ENCODE results near the gene OR10S1.
A peak's percentile ranks its signal among the peaks of the same experiment; 100 is the strongest.
"Not testable (repeated sequence)": the region's sequence is repeated elsewhere in the genome, so short reads cannot be mapped to it uniquely, and the experiment has no call there.

Gene OR10S1, protein sequence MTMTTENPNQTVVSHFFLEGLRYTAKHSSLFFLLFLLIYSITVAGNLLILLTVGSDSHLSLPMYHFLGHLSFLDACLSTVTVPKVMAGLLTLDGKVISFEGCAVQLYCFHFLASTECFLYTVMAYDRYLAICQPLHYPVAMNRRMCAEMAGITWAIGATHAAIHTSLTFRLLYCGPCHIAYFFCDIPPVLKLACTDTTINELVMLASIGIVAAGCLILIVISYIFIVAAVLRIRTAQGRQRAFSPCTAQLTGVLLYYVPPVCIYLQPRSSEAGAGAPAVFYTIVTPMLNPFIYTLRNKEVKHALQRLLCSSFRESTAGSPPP

DNA sequence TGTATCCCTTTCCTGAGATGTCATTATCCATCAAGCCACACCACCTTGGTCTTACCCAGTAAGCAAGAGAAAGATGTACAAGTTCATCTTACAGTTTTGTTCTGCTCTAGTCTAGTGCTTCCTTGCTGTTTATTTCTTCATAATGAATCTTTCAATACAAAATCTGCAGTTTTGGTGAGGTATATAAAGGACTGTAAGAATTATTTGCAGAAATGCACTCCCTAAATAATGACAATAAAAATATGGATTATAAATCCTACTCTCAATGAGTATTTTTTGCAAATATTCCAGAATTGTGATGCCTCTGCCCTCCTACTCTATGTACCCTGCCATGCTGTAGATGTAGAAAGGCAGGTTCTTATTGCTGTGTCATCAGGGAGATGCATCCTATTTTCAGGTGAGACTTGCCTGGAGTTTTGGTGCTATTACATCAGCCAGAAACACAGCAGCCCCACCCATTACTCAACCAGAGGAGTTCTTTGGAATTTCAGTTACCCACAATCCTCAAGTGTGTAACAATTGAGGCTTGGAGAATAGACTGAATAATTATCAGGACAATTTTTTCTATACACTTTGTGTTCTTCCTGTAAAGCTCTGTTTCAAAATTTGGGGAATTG lies at the start of gene OR10S1:
Gene OR10S1, minus strand, starts transcription at position 51 of the 617 bp plus-strand sequence. CDS start 117 bp downstream, outside the sequence.
- TF ChIP-seq POLR2A (IDR thresholded peaks at IDR 0.05; ENCODE audit: low read depth, low read length), result no peak
- FAIRE-seq (no peak), DNase-seq (ENCODE audit: insufficient read length, low spot score) (no peak)

DNA sequence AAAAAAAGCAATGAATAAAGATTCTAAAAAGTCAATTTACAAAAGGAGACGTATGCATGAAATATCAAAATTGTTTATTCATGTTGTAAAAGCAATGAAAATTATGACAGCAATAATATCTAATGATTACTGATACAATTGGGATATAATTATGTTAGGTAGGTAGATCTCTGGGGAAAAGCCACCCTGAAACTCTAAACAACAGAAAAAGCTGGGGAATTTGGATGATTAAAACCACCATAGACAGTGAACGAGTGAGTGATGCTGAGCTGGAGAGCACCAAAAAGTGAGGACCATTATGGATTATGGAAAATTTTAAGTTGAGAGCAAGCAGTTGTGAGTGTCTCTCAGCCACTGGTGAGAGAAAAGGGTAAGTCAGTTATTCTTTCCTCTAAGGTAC lies 48.9 kb upstream of the OR10S1 start, which contains the start of gene OR10G8:
Gene OR10G8, plus strand, starts transcription at position 301 of the 400 bp plus-strand sequence. CDS start 2,825 bp downstream, outside the sequence.
- no peak for DNase-seq (ENCODE audit: insufficient read length, low spot score)
- TF ChIP-seq POLR2A (IDR thresholded peaks at IDR 0.05; ENCODE audit: low read depth, low read length), result no peak
- FAIRE-seq, result no peak

GRCh38 chr11:124015837-124016236 lies 38.3 kb upstream of the OR10S1 start:
- not testable (repeated sequence) for FAIRE-seq; DNase-seq (ENCODE audit: insufficient read length, low spot score)

DNA sequence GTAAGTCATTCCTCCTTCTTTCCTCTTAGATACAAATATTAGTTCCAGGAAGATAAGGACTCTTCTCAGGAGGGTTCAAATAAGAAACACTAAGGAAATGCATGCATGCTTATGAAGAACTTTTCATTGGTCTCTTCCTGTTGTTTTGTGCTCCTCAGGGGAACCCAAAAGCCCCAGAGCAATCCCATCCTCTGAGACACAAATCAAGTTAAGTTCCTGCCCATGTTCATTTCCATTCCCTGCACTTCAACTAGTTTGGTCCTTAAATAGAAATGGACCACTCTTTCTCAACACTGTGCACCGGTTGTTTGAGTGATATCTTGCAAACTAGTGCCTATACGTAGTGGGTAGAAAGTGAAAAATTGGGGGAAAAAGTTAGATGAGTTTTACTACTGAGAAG lies 35.1 kb upstream of the OR10S1 start, which contains the start of gene OR10G4:
Gene OR10G4, plus strand, starts transcription at position 301 of the 400 bp plus-strand sequence. CDS start 2,578 bp downstream, outside the sequence.
- DNase-seq (ENCODE audit: insufficient read length, low spot score) (no peak), FAIRE-seq (no peak)
- no peak for TF ChIP-seq POLR2A (IDR thresholded peaks at IDR 0.05; ENCODE audit: low read depth, low read length)

- no peak for FAIRE-seq
- DNase-seq (ENCODE audit: insufficient read length, low spot score), result no peak
- TF ChIP-seq POLR2A (IDR thresholded peaks at IDR 0.05; ENCODE audit: low read depth, low read length), result no peak
Observed at GRCh38 chr11:123995119-123995518, 17.5 kb upstream of the OR10S1 start, which contains the start of gene OR10G6. TSS of gene OR10G6 (minus strand) at chr11:123995161. CDS start at chr11:123995161, 0 bp downstream.

DNA sequence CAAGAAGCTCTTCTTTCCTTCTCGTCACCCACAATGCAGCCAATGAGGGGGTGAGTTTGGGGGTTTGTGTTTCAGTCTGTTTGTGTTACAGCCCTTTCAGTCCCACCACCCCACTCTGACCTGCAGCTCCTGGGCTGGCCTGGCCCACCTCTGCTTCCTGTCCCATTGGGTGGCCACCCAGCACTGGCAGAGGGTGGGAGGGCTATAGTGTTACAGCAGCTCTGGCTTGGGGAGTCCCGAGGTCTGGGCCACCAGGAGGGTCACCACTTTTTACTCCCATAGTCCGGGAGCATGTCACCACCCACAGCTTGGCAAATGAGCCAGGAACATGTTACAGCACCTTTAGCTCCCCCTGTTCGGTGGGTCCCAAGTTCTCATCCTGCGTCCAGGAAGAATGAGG lies 1.7 kb upstream of the OR10S1 start:
- FAIRE-seq, result no peak
- DNase-seq (ENCODE audit: insufficient read length, low spot score), result no peak
- TF ChIP-seq POLR2A (IDR thresholded peaks at IDR 0.05; ENCODE audit: low read depth, low read length), result no peak

DNA sequence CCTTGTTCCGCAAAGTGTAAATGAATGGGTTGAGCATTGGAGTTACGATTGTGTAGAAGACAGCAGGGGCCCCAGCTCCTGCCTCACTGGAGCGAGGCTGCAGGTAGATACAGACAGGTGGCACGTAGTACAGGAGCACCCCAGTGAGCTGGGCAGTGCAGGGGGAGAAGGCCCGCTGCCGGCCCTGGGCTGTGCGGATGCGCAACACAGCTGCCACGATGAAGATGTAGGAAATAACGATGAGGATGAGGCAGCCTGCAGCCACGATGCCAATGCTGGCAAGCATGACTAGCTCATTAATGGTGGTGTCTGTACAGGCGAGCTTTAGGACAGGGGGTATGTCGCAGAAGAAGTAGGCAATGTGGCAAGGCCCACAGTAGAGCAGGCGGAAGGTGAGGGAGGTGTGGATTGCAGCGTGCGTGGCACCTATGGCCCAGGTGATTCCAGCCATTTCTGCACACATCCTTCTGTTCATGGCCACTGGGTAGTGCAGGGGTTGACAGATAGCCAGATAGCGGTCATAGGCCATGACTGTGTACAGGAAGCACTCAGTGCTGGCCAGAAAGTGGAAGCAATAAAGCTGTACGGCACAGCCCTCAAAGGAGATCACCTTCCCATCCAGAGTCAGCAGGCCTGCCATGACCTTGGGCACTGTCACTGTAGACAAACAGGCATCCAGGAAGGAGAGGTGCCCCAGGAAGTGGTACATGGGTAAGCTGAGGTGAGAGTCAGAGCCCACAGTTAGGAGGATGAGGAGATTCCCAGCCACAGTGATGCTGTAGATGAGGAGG lies 616 bp downstream of the OR10S1 start:
- DNase-seq (ENCODE audit: insufficient read length, low spot score) (no peak), FAIRE-seq (no peak)
- TF ChIP-seq POLR2A (IDR thresholded peaks at IDR 0.05; ENCODE audit: low read depth, low read length), result no peak

DNA sequence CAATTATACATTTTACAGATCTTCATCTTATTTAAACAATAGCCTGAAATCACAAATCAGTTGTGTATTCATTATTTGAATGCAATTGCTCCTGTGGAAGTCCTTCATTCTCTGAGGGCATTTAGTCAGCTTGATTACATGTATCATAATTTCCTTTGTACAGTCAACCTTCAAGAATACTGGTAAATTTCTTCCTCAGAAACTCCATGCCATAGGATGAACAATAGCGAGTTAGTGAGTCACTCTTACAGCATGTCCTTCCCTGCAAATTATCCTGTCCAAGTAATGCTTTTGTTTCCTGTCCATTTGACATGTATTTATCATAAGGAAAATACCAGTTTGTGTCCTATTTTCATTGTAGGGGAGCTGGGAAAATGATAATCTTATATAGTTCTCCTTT lies 3.8 kb downstream of the OR10S1 start:
- FAIRE-seq (peak; percentile 30), DNase-seq (ENCODE audit: insufficient read length, low spot score) (peak; percentile 9)
- TF ChIP-seq POLR2A (IDR thresholded peaks at IDR 0.05; ENCODE audit: low read depth, low read length), result no peak

DNA sequence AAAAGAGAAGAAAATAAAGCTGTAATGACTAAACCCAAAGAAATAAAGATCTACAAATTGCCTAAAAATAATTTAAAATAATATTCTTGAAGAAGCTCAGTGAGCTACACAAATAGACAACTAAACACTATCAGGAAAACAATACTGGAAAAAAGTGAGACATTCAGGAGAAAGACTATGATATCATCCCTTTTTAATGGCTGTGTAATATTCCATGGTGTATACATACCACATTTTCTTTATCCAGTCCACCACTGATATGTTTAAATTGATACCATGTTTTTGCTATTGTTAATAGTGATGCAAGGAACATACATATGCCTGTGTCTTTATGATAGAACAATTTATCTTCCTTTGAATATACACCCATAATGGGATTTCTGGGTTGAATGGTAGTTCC lies 20.8 kb downstream of the OR10S1 start:
- FAIRE-seq (no peak), DNase-seq (ENCODE audit: insufficient read length, low spot score) (no peak)
- no peak for TF ChIP-seq POLR2A (IDR thresholded peaks at IDR 0.05; ENCODE audit: low read depth, low read length)

- TF ChIP-seq POLR2A (IDR thresholded peaks at IDR 0.05; ENCODE audit: low read depth, low read length), result no peak
- no peak for FAIRE-seq
- no peak for DNase-seq (ENCODE audit: insufficient read length, low spot score)
Observed at GRCh38 chr11:123945132-123945531, 32.4 kb downstream of the OR10S1 start.

GRCh38 chr11:123943738-123944137 lies 33.8 kb downstream of the OR10S1 start, which contains the start of gene OR6T1:
TSS of gene OR6T1 (minus strand) at chr11:123943838. CDS start at chr11:123943838, 0 bp downstream.
- no peak for TF ChIP-seq POLR2A (IDR thresholded peaks at IDR 0.05; ENCODE audit: low read depth, low read length)
- FAIRE-seq, result no peak
- DNase-seq (ENCODE audit: insufficient read length, low spot score), result no peak

DNA sequence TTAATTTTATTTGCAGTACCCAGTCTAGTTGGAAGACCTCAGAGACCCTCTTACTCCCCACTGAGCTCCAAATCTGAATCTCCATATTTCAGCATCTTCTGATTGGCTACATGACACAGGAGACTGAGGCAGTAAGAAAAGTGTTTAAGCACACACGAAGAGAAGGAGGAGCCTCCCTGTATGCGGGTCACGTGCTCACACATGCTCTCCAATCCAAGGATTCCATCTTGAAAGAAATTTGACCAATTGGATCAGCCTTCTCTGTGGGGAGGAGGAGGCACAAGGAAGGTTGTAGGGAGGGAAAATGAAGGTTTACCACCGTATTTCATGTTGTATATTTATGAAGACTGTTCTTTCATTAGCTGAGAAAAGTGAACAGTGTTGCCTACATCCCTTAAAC lies 35.2 kb downstream of the OR10S1 start:
- FAIRE-seq (no peak), DNase-seq (ENCODE audit: insufficient read length, low spot score) (no peak)
- no peak for TF ChIP-seq POLR2A (IDR thresholded peaks at IDR 0.05; ENCODE audit: low read depth, low read length)

- no peak for DNase-seq (ENCODE audit: insufficient read length, low spot score)
- no peak for FAIRE-seq
Observed at GRCh38 chr11:123939317-123939716, 38.3 kb downstream of the OR10S1 start, which contains the start of gene OR4D5. TSS of gene OR4D5 (plus strand) at chr11:123939617. CDS start at chr11:123939617, 0 bp downstream.

More at GRCh38 chr11:123939317-123939716, 38.3 kb downstream of the OR10S1 start, which contains the start of gene OR4D5:
- no peak for TF ChIP-seq POLR2A (IDR thresholded peaks at IDR 0.05; ENCODE audit: low read depth, low read length)

Data from H54 (cell line).